Karpas-422 (cell line): ENCODE data around the gene KRT86. TPM values are rescaled to one million over a fixed set of nuclear protein-coding genes. Genes with fewer than 3 reads are reported as not detected.
"Not testable (repeated sequence)": the region's sequence is repeated elsewhere in the genome, so short reads cannot be mapped to it uniquely, and the experiment has no call there.

ENCODE experiments used
- DNase-seq: peaks from one replicate; pipeline ENCODE4 v3.0.0-alpha.2; 2015
- H2AFZ ChIP-seq: fragments of 200-600 bp; sonication (generic); 2 replicates; pipeline ENCODE4 v1.6.1; 2014; ENCODE audit warnings: antibody characterized with exemption, low read length, mixed read lengths
- H3K27ac ChIP-seq: fragments of 200-600 bp; sonication (generic); 2 replicates; pipeline ENCODE4 v1.5.1; 2014; ENCODE audit warnings: mild to moderate bottlenecking, low read length, moderate library complexity
- H3K27me3 ChIP-seq: fragments of 200-600 bp; sonication (generic); 2 replicates; pipeline ENCODE4 v1.6.1; 2014; ENCODE audit warnings: low read length, mixed read lengths
- H3K36me3 ChIP-seq: fragments of 200-600 bp; sonication (generic); 2 replicates; pipeline ENCODE4 v1.6.1; 2014; ENCODE audit warnings: low read length, mixed read lengths; ENCODE audit not compliant: insufficient read depth
- H3K4me1 ChIP-seq: fragments of 200-600 bp; sonication (generic); 2 replicates; pipeline ENCODE4 v1.6.1; 2014; ENCODE audit warnings: mild to moderate bottlenecking, low read length, mixed read lengths
- H3K4me2 ChIP-seq: fragments of 200-600 bp; sonication (generic); 2 replicates; pipeline ENCODE4 v1.6.1; 2014; ENCODE audit warnings: low read length, low read depth, mild to moderate bottlenecking; ENCODE audit not compliant: poor library complexity, severe bottlenecking
- H3K4me3 ChIP-seq: fragments of 200-600 bp; sonication (generic); 2 replicates; pipeline ENCODE4 v1.5.1; 2014; ENCODE audit warnings: mild to moderate bottlenecking, antibody characterized with exemption, low read length, mixed read lengths
- H3K79me2 ChIP-seq: fragments of 200-600 bp; sonication (generic); 2 replicates; pipeline ENCODE4 v1.6.1; 2014; ENCODE audit warnings: mild to moderate bottlenecking, low read length, mixed read lengths
- H3K9ac ChIP-seq: fragments of 200-600 bp; sonication (generic); 2 replicates; pipeline ENCODE4 v1.6.0; 2014; ENCODE audit warnings: low read length
- H3K9me2 ChIP-seq: fragments of 200-600 bp; sonication (generic), shearing (Covaris generic); replicated peaks from 2 replicates; pipeline ENCODE4 v1.6.0; 2014; ENCODE audit warnings: mild to moderate bottlenecking, low read length, moderate library complexity; ENCODE audit not compliant: insufficient read depth
- H3K9me3 ChIP-seq: fragments of 300-700, 200-600 bp; sonication (generic); 2 replicates; pipeline ENCODE4 v1.6.1; 2014; ENCODE audit warnings: low read length, mixed read lengths
- H4K20me1 ChIP-seq: fragments of 200-600 bp; sonication (generic); 2 replicates; pipeline ENCODE4 v1.6.1; 2014; ENCODE audit warnings: mild to moderate bottlenecking, antibody characterized with exemption, low read length, low read depth; ENCODE audit not compliant: insufficient read depth
- total RNA-seq: library from RNA; depleted of rRNA; stranded (reverse); fragments of >200 nt; shearing (Covaris generic); gene quantifications from 2 replicates; pipeline ENCODE4 v1.2.3, GENCODE V29; 2014; ENCODE audit warnings: low replicate concordance

The KRT86 gene
- total RNA-seq, 1 experiment from 2014 or later = not detected

DNA sequence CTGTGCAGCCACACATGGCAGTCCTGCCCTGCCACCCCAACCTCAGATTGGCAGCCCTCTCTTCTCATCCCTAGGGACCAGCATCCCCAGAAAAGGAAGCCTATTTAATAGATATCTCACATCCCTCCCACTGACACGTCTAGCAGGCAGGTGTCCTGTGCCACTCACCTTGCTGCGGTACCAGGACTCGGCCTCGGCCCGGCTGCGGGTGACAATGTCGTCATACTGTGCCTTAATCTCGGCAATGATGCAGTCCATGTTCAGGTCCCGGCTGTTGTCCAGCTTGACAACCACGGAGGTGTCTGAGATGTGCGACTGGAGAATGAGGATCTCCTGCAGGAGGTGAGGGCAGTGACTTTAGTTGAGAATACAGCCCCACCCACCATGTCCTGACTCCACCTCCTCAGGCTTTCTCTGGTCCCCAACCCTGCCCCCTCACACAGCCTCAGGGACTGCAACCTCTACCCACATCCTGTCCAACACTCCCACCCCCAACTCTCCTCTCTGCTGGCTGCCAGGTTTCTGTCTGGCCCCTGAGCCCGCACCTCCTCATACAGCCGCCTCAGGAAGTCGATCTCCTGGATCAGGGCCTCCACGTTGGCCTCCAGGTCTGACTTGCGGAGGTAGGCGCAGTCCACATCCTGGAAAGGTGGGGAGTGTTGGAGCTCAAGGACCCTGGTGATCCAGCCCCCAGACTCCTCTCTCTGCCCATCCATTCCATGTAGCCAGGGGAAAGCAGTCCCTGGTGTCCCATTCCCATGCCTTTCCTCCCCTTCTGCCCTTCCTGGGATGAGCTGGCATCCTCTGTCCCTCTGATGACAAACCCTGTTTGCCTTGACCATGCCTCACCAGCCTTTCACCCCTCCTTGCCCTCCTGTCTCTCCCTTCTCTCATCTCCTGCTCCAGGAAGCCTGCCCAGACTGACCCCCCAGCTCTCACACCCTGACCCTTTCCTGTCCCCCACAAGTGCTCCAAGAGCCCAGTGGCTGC, 13.7 kb downstream of the KRT86 start:
- not testable (repeated sequence) for H3K4me3 ChIP-seq, H2AFZ ChIP-seq, DNase-seq, H3K27me3 ChIP-seq, H3K4me1 ChIP-seq, H3K4me2 ChIP-seq, H3K9me3 ChIP-seq, H3K36me3 ChIP-seq, H3K9ac ChIP-seq, H3K79me2 ChIP-seq, H3K9me2 ChIP-seq, H3K27ac ChIP-seq, H4K20me1 ChIP-seq

DNA sequence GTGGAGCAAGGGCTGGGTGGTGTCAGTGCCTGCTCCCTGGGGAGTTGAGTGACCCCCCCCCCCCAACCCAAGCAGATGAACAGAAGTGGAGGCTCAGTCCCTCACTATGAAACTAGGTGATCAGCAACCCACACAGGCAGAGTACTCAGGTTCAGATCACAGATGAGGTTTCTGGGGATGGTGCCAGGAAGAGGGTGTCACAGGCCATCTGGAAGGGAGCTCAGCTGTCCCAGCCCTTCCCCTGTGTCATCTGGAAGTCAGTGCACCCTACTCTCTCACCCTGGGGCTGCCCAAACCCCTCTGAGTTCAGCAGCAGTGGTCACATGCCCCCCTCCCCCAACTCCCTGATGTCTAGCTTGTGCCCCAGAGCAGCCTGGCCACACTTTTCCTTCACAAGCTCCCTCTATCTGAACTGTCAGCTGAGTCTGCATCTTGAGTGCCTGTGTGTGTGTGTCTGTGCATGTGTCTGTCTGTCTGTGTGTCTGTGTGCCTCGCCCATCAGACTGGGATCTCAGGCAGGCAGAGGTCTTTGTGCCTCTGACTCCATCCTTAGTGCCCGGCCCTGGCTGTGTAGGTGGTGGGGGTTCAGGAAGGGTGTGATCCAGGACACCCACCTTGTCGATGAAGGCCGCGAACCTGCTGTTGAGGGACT, 16.2 kb downstream of the KRT86 start:
- H3K9ac ChIP-seq, H3K27me3 ChIP-seq, DNase-seq, H3K4me2 ChIP-seq, H3K79me2 ChIP-seq, H3K9me2 ChIP-seq, H3K4me1 ChIP-seq, H4K20me1 ChIP-seq, H3K27ac ChIP-seq, H2AFZ ChIP-seq, H3K4me3 ChIP-seq, H3K36me3 ChIP-seq, H3K9me3 ChIP-seq: not testable (repeated sequence)

DNA sequence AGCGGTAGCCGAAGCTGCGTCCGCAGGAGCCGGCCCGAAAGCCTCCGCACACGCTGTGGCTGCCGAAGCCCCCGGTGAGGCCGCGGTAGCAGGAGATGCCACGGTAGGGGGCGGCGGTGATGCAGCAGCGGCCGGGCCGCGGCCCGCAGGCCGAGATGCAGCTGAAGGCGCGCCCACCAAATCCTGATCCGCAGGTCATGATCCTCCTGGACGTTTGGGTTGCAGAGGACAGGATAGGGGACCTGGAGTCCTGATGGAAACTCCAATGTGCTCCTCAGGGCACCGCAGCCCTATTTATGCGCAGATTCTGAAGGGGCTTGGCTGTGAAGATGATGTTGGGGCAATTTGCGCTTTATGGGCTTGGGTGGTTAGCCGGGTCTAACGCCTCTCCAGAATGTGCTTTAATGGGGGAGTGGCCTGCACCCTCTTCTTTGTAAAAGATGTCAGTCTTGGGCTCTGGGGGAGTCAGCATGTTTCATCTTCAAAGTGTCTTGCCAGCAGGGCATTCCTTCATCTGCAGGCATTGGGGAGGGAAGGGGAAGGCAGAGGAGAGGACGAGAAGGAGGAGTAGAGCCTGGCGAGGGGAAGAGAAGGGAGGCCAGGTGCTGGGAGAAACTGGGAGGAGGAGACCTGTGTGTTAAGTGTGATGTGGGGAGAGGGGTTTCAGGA, 17.0 kb downstream of the KRT86 start, which contains the start of gene KRT81:
Gene KRT81, minus strand, starts transcription at position 268 of the 669 bp plus-strand sequence. Its CDS starts 69 bp downstream, at position 199.
- H3K4me2 ChIP-seq = no peak within 1 kb of the TSS
- no peak for DNase-seq
- no peaks in the 10 kb centered on the region for H4K20me1 ChIP-seq
- H3K4me3 ChIP-seq = no peak within 1 kb of the TSS
- no peaks in the 10 kb centered on the region for H3K4me1 ChIP-seq
- H2AFZ ChIP-seq = no peak within 1 kb of the TSS
- no peak within 1 kb of the TSS for H3K27ac ChIP-seq
- no peak within 1 kb of the TSS for H3K9ac ChIP-seq
- H3K79me2 ChIP-seq = no peaks in the 10 kb centered on the region
- H3K27me3 ChIP-seq = no peaks in the 10 kb centered on the region
- H3K9me2 ChIP-seq = no peaks in the 10 kb centered on the region
- no peaks in the 10 kb centered on the region for H3K9me3 ChIP-seq
- H3K36me3 ChIP-seq = no peaks in the 10 kb centered on the region

DNA sequence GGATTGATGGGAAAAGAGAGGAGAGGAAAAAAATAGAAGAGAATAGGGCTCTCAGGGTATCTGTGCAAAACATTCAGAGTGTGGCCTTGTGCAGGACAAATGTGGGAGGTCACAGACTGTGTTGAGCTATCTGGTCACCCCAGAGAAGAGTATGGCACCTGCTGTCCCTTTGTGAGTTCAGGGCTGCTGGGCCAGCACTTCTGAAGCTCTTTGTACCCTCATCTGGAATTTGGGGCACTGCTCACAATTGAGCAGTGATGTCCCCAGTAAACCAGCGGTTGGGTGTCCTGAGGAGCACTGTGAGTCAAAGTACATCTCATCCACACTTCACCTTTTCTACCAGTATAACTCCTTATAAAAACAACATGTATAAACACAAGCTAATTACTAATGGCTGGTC, 19.5 kb downstream of the KRT86 start:
- no peak for DNase-seq
- Histone ChIP-seq H3K79me2 (no peaks in the 10 kb centered on the region), H3K9me2 (no peaks in the 10 kb centered on the region), H2AFZ (no peak overlapping the region), H3K4me3 (no peak overlapping the region), H3K27me3 (no peaks in the 10 kb centered on the region), H3K27ac (no peak overlapping the region), H3K4me2 (no peak overlapping the region), H3K36me3 (no peaks in the 10 kb centered on the region), H3K9me3 (no peaks in the 10 kb centered on the region), H4K20me1 (no peaks in the 10 kb centered on the region), H3K4me1 (no peaks in the 10 kb centered on the region), H3K9ac (no peak overlapping the region)

DNA sequence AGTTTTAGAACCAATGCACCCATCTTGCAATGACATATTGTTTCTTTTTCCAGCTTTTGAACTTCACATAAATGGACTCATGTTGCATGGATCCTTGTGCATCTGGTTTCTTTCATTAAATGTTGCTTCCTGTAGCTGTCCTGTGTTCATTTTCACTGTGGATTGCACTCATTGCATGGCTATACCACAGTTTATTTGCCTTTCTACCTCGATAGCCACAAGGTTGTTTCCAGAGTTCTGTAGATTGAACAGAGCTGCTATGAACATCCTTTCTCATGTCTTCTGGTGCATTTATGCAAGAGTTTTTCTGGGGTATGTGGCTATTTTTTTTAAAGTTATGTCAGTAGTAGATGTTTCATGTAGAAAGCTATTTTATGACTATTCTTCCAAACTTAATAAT, 20.4 kb downstream of the KRT86 start:
- Histone ChIP-seq H3K79me2 (no peaks in the 10 kb centered on the region), H3K9ac (no peak overlapping the region), H2AFZ (no peak overlapping the region), H3K36me3 (no peaks in the 10 kb centered on the region), H3K27ac (no peak overlapping the region), H3K9me2 (no peaks in the 10 kb centered on the region), H3K9me3 (no peaks in the 10 kb centered on the region), H3K4me3 (no peak overlapping the region), H3K27me3 (no peaks in the 10 kb centered on the region), H3K4me1 (no peaks in the 10 kb centered on the region), H4K20me1 (no peaks in the 10 kb centered on the region), H3K4me2 (no peak overlapping the region)
- DNase-seq = no peak

DNA sequence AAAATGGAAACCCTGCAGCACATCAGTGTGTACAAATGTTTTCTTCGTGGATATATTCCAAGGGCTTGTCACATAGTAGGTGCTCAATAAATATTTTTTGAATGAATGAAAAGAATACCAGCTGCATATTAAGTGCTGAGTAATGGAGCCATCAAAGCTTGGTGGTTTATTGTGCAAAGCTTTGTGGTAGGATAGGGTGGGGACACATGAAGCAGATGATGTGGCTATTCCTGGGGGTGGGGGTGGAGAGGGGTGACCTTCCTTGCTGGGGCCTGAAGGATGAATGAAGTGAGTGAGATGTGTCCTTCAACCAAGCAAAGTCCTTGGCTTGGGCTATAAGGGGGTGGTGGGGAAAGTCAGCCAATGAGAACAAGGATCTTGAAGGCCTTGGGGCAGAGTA, 21.2 kb downstream of the KRT86 start:
- no peak overlapping the region for H3K4me2 ChIP-seq
- no peaks in the 10 kb centered on the region for H3K79me2 ChIP-seq
- no peaks in the 10 kb centered on the region for H3K36me3 ChIP-seq
- no peak for DNase-seq
- no peak overlapping the region for H3K27ac ChIP-seq
- H3K27me3 ChIP-seq = no peaks in the 10 kb centered on the region
- H4K20me1 ChIP-seq = no peaks in the 10 kb centered on the region
- H3K4me1 ChIP-seq = no peaks in the 10 kb centered on the region
- no peak overlapping the region for H2AFZ ChIP-seq
- no peak overlapping the region for H3K9ac ChIP-seq
- H3K4me3 ChIP-seq = no peak overlapping the region
- H3K9me2 ChIP-seq = no peaks in the 10 kb centered on the region
- no peaks in the 10 kb centered on the region for H3K9me3 ChIP-seq

DNA sequence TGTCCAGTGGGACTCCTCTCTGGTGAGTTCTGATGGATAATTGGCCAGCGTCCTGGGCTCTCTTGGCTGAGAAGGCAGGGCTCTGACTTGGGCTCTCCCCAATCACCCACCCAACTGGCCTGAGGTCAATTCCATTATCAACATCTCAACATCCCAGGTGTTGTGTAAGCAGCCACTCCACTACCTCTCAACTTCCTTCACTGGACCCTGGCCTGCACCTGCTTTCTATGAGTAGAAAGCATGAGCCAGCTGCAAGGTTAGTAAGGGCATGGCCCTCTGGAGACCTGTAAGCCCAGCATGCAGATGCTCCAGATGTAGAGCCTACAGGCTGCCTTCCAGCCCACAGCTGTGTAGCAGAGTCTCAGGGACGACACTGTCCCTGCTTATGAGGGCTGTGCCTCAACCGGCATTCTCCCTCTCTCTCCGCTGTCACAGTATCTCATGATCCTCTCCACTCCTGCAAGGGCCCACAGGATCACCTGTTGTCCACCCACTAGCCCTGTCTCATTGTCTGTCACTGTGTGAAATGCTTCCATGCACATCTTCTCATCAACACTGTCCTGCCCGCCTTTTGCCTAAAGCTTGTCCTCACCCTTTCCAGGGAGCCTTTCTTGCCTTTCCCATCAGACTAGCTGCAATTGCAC, 22.2 kb downstream of the KRT86 start:
- no peaks in the 10 kb centered on the region for H3K9me3 ChIP-seq
- H3K9me2 ChIP-seq = no peaks in the 10 kb centered on the region
- no peaks in the 10 kb centered on the region for H3K27me3 ChIP-seq
- H3K79me2 ChIP-seq = no peaks in the 10 kb centered on the region
- H3K9ac ChIP-seq = no peak overlapping the region
- no peaks in the 10 kb centered on the region for H3K4me1 ChIP-seq
- no peak for DNase-seq
- H3K36me3 ChIP-seq = no peaks in the 10 kb centered on the region
- H3K27ac ChIP-seq = no peak overlapping the region
- no peak overlapping the region for H3K4me2 ChIP-seq
- no peak overlapping the region for H2AFZ ChIP-seq
- no peaks in the 10 kb centered on the region for H4K20me1 ChIP-seq
- H3K4me3 ChIP-seq = no peak overlapping the region
